NB4 (cell line): ENCODE data around the gene BBS2.

Experiments used
- MYC ChIP-seq: IDR thresholded peaks from 2 replicates; pipeline ENCODE4 v1.6.1; 2011; ENCODE audit warnings: low read depth, low read length
- POLR2A ChIP-seq: IDR thresholded peaks from 2 replicates; pipeline ENCODE4 v1.6.1; 2011; ENCODE audit warnings: mild to moderate bottlenecking; ENCODE audit not compliant: insufficient read length; ENCODE audit errors: extremely low read depth
- TF ChIP-seq, protein P1 (sequence below): IDR thresholded peaks from one replicate; pipeline ENCODE4 v1.5.1; 2012; ENCODE audit warnings: low read depth, low read length

DNA sequence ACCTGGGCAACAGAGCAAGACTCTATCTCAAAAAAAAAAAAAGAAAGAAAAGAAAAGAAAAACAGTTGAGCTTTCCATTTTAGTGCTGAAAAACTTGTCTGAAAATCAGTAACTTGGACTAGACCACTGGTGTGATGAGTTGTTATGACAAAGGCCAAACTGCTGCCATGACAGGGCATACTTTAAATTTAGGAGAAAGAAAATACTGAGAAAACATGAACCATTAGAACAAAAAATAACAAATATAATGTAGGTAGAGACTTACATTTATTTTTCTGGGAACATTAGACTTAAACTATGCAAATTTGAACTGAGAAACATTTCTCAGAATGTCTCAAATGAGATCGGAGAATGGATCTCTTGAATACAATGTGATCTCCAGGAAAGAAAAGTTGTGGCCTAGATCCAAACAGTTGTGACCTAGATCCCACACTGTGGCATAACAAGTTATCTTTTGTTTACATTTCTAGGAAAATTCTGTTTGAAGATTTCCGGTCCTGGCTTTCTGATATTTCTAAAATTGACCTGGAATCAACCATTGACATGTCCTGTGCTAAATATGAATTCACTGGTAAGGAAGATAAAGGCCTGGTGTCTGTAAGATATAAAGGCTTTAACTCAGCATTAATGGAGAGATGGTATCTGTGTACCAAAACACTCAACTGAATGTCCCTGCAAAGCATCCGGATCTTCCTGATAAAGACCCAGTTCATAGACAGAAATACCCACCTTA lies 57.6 kb downstream of the BBS2 start:
- TF ChIP-seq MYC, result no peak
- TF ChIP-seq, protein P1, sequence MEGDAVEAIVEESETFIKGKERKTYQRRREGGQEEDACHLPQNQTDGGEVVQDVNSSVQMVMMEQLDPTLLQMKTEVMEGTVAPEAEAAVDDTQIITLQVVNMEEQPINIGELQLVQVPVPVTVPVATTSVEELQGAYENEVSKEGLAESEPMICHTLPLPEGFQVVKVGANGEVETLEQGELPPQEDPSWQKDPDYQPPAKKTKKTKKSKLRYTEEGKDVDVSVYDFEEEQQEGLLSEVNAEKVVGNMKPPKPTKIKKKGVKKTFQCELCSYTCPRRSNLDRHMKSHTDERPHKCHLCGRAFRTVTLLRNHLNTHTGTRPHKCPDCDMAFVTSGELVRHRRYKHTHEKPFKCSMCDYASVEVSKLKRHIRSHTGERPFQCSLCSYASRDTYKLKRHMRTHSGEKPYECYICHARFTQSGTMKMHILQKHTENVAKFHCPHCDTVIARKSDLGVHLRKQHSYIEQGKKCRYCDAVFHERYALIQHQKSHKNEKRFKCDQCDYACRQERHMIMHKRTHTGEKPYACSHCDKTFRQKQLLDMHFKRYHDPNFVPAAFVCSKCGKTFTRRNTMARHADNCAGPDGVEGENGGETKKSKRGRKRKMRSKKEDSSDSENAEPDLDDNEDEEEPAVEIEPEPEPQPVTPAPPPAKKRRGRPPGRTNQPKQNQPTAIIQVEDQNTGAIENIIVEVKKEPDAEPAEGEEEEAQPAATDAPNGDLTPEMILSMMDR, result no peak
- no peak for TF ChIP-seq POLR2A
